Suprapubic skin (tissue), 4 donors: Measurements from ENCODE around the gene KRTAP10-11. TPM values are rescaled to one million over a fixed set of nuclear protein-coding genes. Genes with fewer than 3 reads are reported as not detected.
"Not testable (repeated sequence)": the region's sequence is repeated elsewhere in the genome, so short reads cannot be mapped to it uniquely, and the experiment has no call there.

ENCODE experiments used
- DNase-seq, 2 donors: peaks; one replicate each; pipeline ENCODE4 v3.0.0-alpha.2; 2019; ENCODE audit warnings: low spot score in 2 of 2
- H3K27ac ChIP-seq: fragments of 200-600 bp; sonication (generic); one replicate; pipeline ENCODE4 v1.5.1; 2019
- H3K27me3 ChIP-seq: fragments of 200-600 bp; sonication (generic); one replicate; pipeline ENCODE4 v1.5.1; 2019
- H3K36me3 ChIP-seq: fragments of 200-600 bp; sonication (generic); one replicate; pipeline ENCODE4 v1.5.1; 2019
- H3K4me1 ChIP-seq: fragments of 200-600 bp; sonication (generic); one replicate; pipeline ENCODE4 v1.5.1; 2019
- H3K4me3 ChIP-seq: fragments of 200-600 bp; sonication (generic); one replicate; pipeline ENCODE4 v1.5.1; 2019; ENCODE audit warnings: mild to moderate bottlenecking
- H3K9me3 ChIP-seq: fragments of 200-600 bp; sonication (generic); one replicate; pipeline ENCODE4 v1.5.1; 2019
- CTCF ChIP-seq, 2 donors: fragments of 200-600 bp in 1 of 2; fragments of 450-650 bp in 1 of 2; sonication (generic) in 1 of 2; IDR thresholded peaks; one replicate each; pipeline ENCODE4 v1.5.1; 2016 to 2019; ENCODE audit warnings: antibody characterized with exemption in 2 of 2, mild to moderate bottlenecking in 1 of 2, moderate library complexity in 1 of 2
- EP300 ChIP-seq: sonication (generic); formaldehyde crosslinking; IDR thresholded peaks from one replicate; pipeline ENCODE4 v1.6.1; 2017; ENCODE audit warnings: antibody characterized with exemption
- POLR2A ChIP-seq, 2 donors: fragments of 450-650 bp; IDR thresholded peaks; one replicate each; pipeline ENCODE4 v1.6.1; 2017; ENCODE audit warnings: antibody characterized with exemption in 2 of 2, mild to moderate bottlenecking in 2 of 2, moderate library complexity in 2 of 2
- POLR2AphosphoS5 ChIP-seq, 3 donors: sonication (generic); formaldehyde crosslinking; IDR thresholded peaks; one replicate each; pipeline ENCODE4 v1.6.1; 2017; ENCODE audit warnings: antibody characterized with exemption in 3 of 3
- WGBS: methylation state at CpG from one replicate; pipeline ENCODE4 v1.1.5; 2018; 5-methylcytosine and 5-hydroxymethylcytosine counted together
- total RNA-seq, 4 donors: library from RNA; depleted of rRNA; stranded (reverse); fragments of >200 nt; gene quantifications; one replicate each; pipeline ENCODE4 v1.1.0, GENCODE V29; 2016

Gene KRTAP10-11
- total RNA-seq, 4 donors from 2014 or later, result 1.9 to 11.7 (median 3.5) TPM; not detected in 1

DNA sequence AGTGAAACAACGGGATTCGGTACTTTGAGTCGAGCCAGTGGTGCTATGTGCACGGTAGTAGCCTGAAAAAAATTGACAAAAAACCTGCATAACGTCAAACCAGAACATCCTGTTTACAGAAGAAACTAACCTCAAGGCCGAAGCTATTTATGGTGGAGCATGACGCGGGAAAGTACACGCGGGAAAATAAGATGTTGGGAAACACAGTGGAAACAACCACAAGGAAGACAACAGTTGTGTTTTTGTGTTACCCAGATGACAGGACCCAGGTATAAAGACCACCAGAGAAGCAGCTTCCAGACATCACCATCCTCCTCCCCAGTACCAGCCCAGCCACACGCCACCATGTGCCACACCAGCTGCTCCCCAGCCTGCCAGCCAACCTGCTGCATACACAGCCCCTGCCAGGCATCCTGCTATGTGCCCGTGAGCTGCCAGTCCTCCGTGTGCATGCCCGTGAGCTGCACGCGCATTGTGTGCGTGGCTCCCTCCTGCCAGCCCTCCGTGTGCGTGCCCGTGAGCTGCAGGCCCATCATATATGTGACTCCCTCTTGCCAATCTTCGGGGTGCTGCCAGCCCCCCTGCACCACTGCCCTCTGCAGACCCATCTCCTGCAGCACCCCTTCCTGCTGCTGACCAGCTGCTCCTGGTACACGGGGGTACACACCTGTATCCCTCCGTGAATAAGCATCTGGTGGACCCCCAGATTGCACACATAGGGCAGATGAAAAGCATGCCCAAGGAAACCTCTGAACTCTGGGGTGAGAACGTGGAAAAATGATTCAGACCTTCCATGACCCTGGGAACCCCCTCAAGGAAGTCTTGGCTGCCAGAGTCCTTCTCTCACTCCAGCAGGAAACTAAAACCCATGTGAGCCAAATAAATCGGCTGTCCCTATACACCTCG is 11.7 kb downstream of the KRTAP10-11 start, which contains the start of gene KRTAP12-3:
Gene KRTAP12-3, plus strand, starts transcription at position 298 of the 906 bp plus-strand sequence. Its CDS starts 48 bp downstream, at position 346.
- TF ChIP-seq POLR2A (IDR thresholded peaks at IDR 0.05), result no peak
- TF ChIP-seq EP300, result no peak
- no peak for TF ChIP-seq CTCF (IDR thresholded peaks at IDR 0.05)
- TF ChIP-seq POLR2AphosphoS5 (IDR thresholded peaks at IDR 0.05), result no peak
- H3K36me3 ChIP-seq, result no peaks in the 10 kb centered on the region
- WGBS, result 69% methylated on average over 26 of the region's 26 CpGs
- peaks cover 5% of the 10 kb centered on the region for H3K9me3 ChIP-seq
- H3K27me3 ChIP-seq, result peaks cover 24% of the 10 kb centered on the region
- no peaks in the 10 kb centered on the region for H3K4me1 ChIP-seq
- no peak within 1 kb of the TSS for H3K27ac ChIP-seq
- DNase-seq, result no peak
- H3K4me3 ChIP-seq, result no peak within 1 kb of the TSS

DNA sequence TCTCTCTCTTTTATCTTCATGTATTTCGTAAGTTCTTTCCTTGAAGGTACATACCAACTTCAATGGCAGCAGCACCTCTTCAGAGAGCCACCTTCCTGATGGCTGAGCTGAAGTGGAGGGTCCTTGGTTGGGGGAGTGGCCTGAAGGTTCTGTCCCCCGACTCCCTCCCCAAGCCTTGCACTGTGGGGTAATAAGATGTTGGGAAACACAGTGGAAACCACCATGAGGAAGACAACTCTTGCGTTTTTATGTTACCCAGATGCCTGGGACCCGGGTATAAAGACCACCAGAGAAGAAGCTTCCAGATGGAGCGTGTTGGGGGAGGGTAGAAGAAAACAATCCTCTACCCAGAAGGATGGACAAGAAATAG is 12.3 kb downstream of the KRTAP10-11 start:
- peaks cover 24% of the 10 kb centered on the region for H3K27me3 ChIP-seq
- DNase-seq, result no peak
- H3K36me3 ChIP-seq, result no peaks in the 10 kb centered on the region
- H3K9me3 ChIP-seq, result peaks cover 5% of the 10 kb centered on the region
- 80% methylated on average over 5 of the region's 5 CpGs for WGBS
- no peak overlapping the region for H3K27ac ChIP-seq
- H3K4me1 ChIP-seq, result no peaks in the 10 kb centered on the region
- no peak for TF ChIP-seq POLR2A (IDR thresholded peaks at IDR 0.05)
- no peak overlapping the region for H3K4me3 ChIP-seq

- no peak overlapping the region for H3K27ac ChIP-seq
- H3K27me3 ChIP-seq, result peaks cover 20% of the 10 kb centered on the region
- H3K36me3 ChIP-seq, result no peaks in the 10 kb centered on the region
- no peak for TF ChIP-seq POLR2AphosphoS5 (IDR thresholded peaks at IDR 0.05)
- no peak for TF ChIP-seq POLR2A (IDR thresholded peaks at IDR 0.05)
- no peak for TF ChIP-seq CTCF (IDR thresholded peaks at IDR 0.05)
- TF ChIP-seq EP300, result no peak
- 57% methylated on average over 11 of the region's 11 CpGs for WGBS
- H3K9me3 ChIP-seq, result peaks cover 5% of the 10 kb centered on the region
- no peaks in the 10 kb centered on the region for H3K4me1 ChIP-seq
- no peak overlapping the region for H3K4me3 ChIP-seq
- no peak for DNase-seq
Observed at GRCh38 chr21:44658913-44659595, 12.8 kb downstream of the KRTAP10-11 start.

DNA sequence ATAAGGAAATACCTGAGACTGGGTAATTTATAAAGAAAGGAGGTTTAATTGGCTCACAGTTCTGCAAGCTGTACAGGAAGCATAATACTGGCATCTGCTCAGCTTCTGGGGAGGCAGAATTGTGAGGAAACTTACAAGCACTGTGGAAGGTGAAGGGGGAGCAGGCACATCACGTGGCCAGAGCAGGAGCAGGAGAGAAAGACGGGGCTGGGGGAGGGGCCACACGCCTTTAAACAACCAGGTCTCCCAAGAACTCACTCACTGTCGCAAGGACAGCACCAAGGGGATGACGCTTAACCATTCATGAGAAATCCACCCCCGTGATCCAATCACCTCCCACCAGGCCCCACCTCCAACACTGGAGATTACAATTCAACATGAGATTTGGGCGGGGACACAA is 15.4 kb downstream of the KRTAP10-11 start:
- H3K4me1 ChIP-seq, DNase-seq, H3K4me3 ChIP-seq, H3K27ac ChIP-seq, H3K9me3 ChIP-seq, H3K36me3 ChIP-seq: not testable (repeated sequence)
- WGBS, result 73% methylated on average over 7 of the region's 7 CpGs
- peaks cover 16% of the 10 kb centered on the region for H3K27me3 ChIP-seq

DNA sequence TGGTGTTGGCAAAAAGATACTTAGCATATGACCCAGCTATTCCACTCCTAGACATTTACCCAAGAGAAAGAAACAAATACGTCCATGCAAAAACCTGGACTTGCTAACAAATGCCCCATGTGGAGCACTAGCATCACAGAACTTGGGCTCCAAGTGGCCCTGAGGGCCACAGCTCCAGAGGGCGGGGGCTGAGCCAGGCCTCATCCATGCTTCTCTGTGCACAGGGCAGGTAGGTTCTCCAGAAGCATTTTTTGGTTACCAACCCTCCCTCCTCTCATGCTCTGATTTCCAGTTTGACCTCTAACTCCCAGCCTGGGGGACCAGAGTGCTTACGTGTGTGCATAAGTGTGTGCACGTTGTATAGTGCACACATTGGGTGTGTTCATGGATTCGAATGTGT is 18.5 kb downstream of the KRTAP10-11 start:
- Histone ChIP-seq H3K27ac (no peak overlapping the region), H3K36me3 (no peaks in the 10 kb centered on the region), H3K9me3 (peaks cover 3% of the 10 kb centered on the region), H3K4me1 (no peaks in the 10 kb centered on the region), H3K27me3 (no peaks in the 10 kb centered on the region), H3K4me3 (no peak overlapping the region)
- WGBS, result 85% methylated on average over 5 of the region's 5 CpGs
- TF ChIP-seq POLR2AphosphoS5 (IDR thresholded peaks at IDR 0.05) (no peak), POLR2A (IDR thresholded peaks at IDR 0.05) (no peak), CTCF (IDR thresholded peaks at IDR 0.05) (no peak), EP300 (no peak)
- no peak for DNase-seq
